22Rv1 (cell line): ENCODE data around the gene HSD17B1.

ENCODE experiments used
- CTCF ChIP-seq: fragments of 450-650 bp; IDR thresholded peaks from 2 replicates; pipeline ENCODE4 v1.5.1; 2017; ENCODE audit warnings: mild to moderate bottlenecking
- ZFX ChIP-seq: fragments of 450-650 bp; IDR thresholded peaks from 2 replicates; pipeline ENCODE4 v1.6.1; 2017; ENCODE audit warnings: antibody characterized with exemption, borderline replicate concordance

GRCh38 chr17:42509841-42510240 lies 42.9 kb upstream of the HSD17B1 start:
- no peak for TF ChIP-seq CTCF
- TF ChIP-seq ZFX, result no peak
